GM12872 (cell line): ENCODE data around the gene SLC16A12.

Source experiments
- CTCF ChIP-seq: IDR thresholded peaks from 3 replicates; pipeline ENCODE4 v1.5.1; 2011; ENCODE audit warnings: low read depth, mild to moderate bottlenecking, low read length, moderate library complexity; ENCODE audit not compliant: insufficient read depth

SLC16A12 gene

GRCh38 chr10:89535171-89536012 lies at the start of gene SLC16A12:
Gene SLC16A12 (minus strand): TSS chr10:89535594. CDS start chr10:89462578, 73,016 bp downstream.
- no peak for TF ChIP-seq CTCF

- TF ChIP-seq CTCF, result no peak
These were observed 46.6 kb upstream of the SLC16A12 start for GRCh38 chr10:89582022-89582421.

- no peak for TF ChIP-seq CTCF
These were observed 44.8 kb upstream of the SLC16A12 start for GRCh38 chr10:89580243-89580642.

GRCh38 chr10:89576696-89577095 lies 41.3 kb upstream of the SLC16A12 start:
- no peak for TF ChIP-seq CTCF

GRCh38 chr10:89576022-89576421 lies 40.6 kb upstream of the SLC16A12 start:
- TF ChIP-seq CTCF, result no peak

- no peak for TF ChIP-seq CTCF
These were observed 39.6 kb upstream of the SLC16A12 start for GRCh38 chr10:89575031-89575430.

GRCh38 chr10:89574368-89574767 lies 39.0 kb upstream of the SLC16A12 start:
- TF ChIP-seq CTCF, result no peak
